SK-N-SH treated with all-trans-retinoic acid at 6 μM for 48 hours (cell line): ENCODE data around the gene MR1.

Source experiments
- ATAC-seq: fragments of 200-7000 bp; cut with Tn5 transposase; 3 replicates; pipeline ENCODE4 v1.9.1; 2020; ENCODE audit warnings: mild to moderate bottlenecking, moderate library complexity
- ARNTL ChIP-seq: fragments of 450-650 bp; formaldehyde crosslinking; IDR thresholded peaks from 2 replicates; pipeline ENCODE4 v1.5.0; 2020; ENCODE audit warnings: low read depth, mild to moderate bottlenecking, moderate library complexity, borderline replicate concordance
- BACH2 ChIP-seq: fragments of 250-450 bp; sonication (Bioruptor Pico); IDR thresholded peaks from 2 replicates; pipeline ENCODE4 v1.9.0; 2021; ENCODE audit warnings: mild to moderate bottlenecking, borderline replicate concordance
- CREB5 ChIP-seq: fragments of 250-450 bp; sonication (Bioruptor Pico); IDR thresholded peaks from 2 replicates; pipeline ENCODE4 v1.5.1; 2020; ENCODE audit warnings: low read depth, mild to moderate bottlenecking, moderate library complexity
- CSDC2 ChIP-seq: fragments of 250-450 bp; sonication (Bioruptor Pico); IDR thresholded peaks from 2 replicates; pipeline ENCODE4 v1.5.0; 2020; ENCODE audit warnings: mild to moderate bottlenecking, moderate library complexity
- CSRNP3 ChIP-seq: fragments of 250-450 bp; sonication (Bioruptor Pico); IDR thresholded peaks from 2 replicates; pipeline ENCODE4 v1.5.1; 2021; ENCODE audit warnings: mild to moderate bottlenecking, moderate library complexity
- PATZ1 ChIP-seq: fragments of 250-450 bp; sonication (Bioruptor Pico); IDR thresholded peaks from 2 replicates; pipeline ENCODE4 v1.8.0; 2020; ENCODE audit warnings: mild to moderate bottlenecking, moderate library complexity, borderline replicate concordance
- POU6F1 ChIP-seq: fragments of 250-450 bp; sonication (Bioruptor Pico); IDR thresholded peaks from 2 replicates; pipeline ENCODE4 v1.8.0; 2021; ENCODE audit warnings: low read depth, mild to moderate bottlenecking, moderate library complexity, borderline replicate concordance
- PPARA ChIP-seq: fragments of 250-450 bp; sonication (Bioruptor Pico); IDR thresholded peaks from 2 replicates; pipeline ENCODE4 v1.5.0; 2020; ENCODE audit warnings: mild to moderate bottlenecking, borderline replicate concordance
- RARB ChIP-seq: fragments of 250-450 bp; sonication (Bioruptor Pico); IDR thresholded peaks from 2 replicates; pipeline ENCODE4 v1.8.0; 2021; ENCODE audit warnings: mild to moderate bottlenecking, moderate library complexity
- SNAI2 ChIP-seq: fragments of 250-450 bp; sonication (Bioruptor Pico); IDR thresholded peaks from 2 replicates; pipeline ENCODE4 v1.5.0; 2020; ENCODE audit warnings: mild to moderate bottlenecking, moderate library complexity
- TSHZ2 ChIP-seq: fragments of 250-450 bp; sonication (Bioruptor Pico); IDR thresholded peaks from 2 replicates; pipeline ENCODE4 v1.5.0; 2020; ENCODE audit warnings: mild to moderate bottlenecking, moderate library complexity
- ZC3H10 ChIP-seq: fragments of 250-450 bp; sonication (Bioruptor Pico); IDR thresholded peaks from 2 replicates; pipeline ENCODE4 v1.5.1; 2021; ENCODE audit warnings: mild to moderate bottlenecking, moderate library complexity
- ZNF565 ChIP-seq: fragments of 450-650 bp; formaldehyde crosslinking; conservative IDR thresholded peaks from 2 replicates; pipeline ENCODE4 v1.5.0; 2020; ENCODE audit warnings: low read depth, mild to moderate bottlenecking, moderate library complexity
- ZNF70 ChIP-seq: fragments of 450-650 bp; formaldehyde crosslinking; IDR thresholded peaks from 2 replicates; pipeline ENCODE4 v1.5.0; 2020; ENCODE audit warnings: mild to moderate bottlenecking, moderate library complexity

MR1 gene

GRCh38 chr1:181018901-181019681 is 14.7 kb upstream of the MR1 start:
- no peak for ATAC-seq

GRCh38 chr1:181021159-181021558 is 12.6 kb upstream of the MR1 start:
- no peak for ATAC-seq
- TF ChIP-seq ZC3H10 (no peak), RARB (CRISPR knock-in tag) (no peak), SNAI2 (CRISPR knock-in tag) (no peak), PPARA (no peak), TSHZ2 (no peak), CSDC2 (CRISPR knock-in tag) (no peak), CSRNP3 (CRISPR knock-in tag) (no peak), CREB5 (CRISPR knock-in tag) (no peak), ZNF70 (no peak), ZNF565 (no peak), PATZ1 (CRISPR knock-in tag) (no peak), BACH2 (CRISPR knock-in tag) (no peak), ARNTL (CRISPR knock-in tag) (no peak)

More at GRCh38 chr1:181018901-181019681, 14.7 kb upstream of the MR1 start:
- TF ChIP-seq POU6F1 (CRISPR knock-in tag) = no peak
- TF ChIP-seq ZC3H10 = 0 out of 2 replicates have a peak, but pooled peaks have one; percentile 15
- no peak for TF ChIP-seq TSHZ2
- TF ChIP-seq CREB5 (CRISPR knock-in tag) = no peak
